ENCODE data around the gene SBK3.
"Not testable (repeated sequence)": the region's sequence is repeated elsewhere in the genome, so short reads cannot be mapped to it uniquely, and the experiment has no call there.

Gene SBK3

DNA sequence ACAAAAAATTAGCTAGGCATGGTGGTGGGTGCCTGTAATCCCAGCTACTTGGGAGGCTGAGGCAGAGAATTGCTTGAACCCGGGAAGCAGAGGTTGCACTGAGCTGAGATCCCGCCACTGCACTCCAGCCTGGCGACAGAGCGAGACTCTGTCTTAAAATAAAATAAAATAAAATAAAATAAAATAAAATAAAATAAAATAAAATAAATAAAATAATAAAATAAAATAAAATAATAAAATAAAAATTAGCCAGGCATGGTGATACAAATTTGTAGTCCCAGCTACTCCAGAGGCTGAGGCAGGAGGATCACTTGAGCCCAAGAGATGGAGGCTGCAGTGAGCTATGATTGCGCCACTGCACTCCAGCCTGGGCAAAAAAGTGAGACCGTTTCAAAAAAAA lies 28.6 kb upstream of the SBK3 start:
- not testable (repeated sequence) for DNase-seq (ENCODE audit: low spot score)

DNA sequence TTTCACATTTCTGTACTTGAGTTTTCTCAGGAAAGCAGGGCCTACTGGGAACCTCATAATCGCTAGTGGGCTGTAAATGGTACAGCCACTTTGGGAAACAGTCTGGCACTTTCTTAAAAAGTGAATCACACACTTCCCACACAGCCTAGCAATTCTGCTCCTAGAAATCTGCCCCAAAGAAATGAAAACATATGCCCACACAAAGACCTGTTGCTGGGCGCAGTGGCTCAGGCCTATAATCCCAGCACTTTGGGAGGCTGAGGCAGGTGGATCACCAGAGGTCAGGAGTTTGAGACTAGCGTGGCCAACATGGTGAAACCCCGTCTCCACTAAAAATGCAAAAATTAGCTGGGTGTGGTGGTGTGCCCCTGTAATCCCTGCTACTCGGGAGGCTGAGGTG lies 24.1 kb upstream of the SBK3 start:
- not testable (repeated sequence) for DNase-seq (ENCODE audit: low spot score)

DNA sequence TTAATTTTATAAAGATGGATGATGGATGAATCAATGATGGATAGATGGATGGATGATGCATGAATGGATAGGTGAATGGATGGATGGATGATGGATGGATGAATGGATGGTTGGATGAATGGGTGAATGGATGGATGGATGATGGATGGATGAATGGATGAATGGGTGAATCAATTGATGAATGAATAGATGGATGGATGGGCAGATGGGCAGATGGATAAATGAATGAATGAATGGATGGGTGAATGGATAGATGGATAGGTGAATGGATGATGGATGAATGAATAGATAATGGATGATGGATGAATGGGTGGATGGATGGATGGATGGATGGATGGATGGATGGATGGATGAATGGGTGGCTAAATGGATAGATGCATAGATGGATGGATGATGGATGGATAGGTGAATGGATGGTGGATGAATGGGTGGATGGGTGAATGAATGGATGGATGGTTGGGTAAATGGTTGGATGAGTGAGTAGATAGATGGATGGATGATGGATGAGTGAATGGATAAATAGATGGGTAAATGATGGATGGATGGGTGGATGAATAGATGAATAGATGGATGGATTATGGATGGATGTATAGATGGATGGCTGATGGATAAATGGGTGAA lies 22.5 kb upstream of the SBK3 start:
- DNase-seq (ENCODE audit: low spot score), result no peak

DNA sequence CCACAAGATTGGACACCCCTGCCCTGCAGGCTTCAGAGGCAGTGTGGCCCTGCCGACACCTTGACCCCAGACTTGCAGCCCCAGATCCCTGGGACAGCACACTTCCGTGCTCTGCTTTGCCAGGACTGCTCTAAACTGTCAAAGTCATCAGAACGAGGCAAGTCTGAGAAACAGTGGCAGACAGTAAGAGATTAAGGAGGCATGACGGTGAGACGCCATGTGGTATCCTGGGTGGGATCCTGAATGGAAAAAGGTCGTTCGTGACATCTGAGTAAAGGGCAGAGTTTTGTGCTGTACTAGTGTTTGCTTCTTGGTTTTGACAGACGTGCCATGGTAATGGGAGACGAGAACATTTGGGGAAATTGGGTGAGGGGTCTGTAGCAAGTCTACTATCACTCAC lies 21.5 kb upstream of the SBK3 start:
- no peak for DNase-seq (ENCODE audit: low spot score)

DNA sequence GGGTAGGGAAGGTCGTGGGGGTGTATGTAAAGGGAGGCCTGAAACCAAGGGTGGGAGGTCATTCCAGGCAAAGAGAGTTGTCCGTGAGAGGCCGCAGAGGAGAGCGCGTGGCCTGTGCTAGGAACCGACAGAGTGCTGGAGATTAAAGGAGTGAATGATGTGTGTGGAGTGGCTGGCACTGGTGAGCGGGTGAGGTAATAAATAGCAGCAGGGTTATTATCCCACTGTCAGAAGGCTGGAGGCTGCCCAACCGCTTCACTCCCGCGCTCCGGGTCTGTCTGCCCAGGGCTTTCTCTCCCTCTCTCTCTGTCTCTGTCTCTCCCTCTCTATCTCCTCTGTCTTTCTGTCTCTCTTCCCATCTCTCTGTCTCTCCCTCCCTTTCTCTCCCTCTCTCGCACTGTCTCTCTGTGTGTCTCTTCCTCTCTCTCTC lies 17.9 kb upstream of the SBK3 start:
- peak; percentile 44 for DNase-seq (ENCODE audit: low spot score)

DNA sequence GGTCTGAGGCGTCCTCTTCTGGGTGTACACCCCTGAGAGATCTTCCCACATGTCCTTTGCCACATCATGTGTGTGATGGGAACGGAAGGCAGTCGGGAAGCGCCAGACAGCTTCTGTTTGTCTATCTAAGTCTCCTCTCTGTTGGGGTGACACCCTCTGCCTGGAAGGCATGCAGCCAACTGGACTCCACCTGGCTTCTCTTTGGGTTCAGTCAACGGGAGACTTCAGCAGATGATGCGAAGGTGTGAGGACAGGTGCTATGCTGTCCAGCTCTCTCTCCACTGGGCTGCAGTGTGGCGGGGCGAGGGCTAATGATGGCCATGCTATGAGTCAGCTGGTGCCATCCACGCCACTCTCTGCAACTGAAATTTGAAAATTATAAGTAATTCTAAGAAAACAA lies 14.3 kb upstream of the SBK3 start:
- no peak for DNase-seq (ENCODE audit: low spot score)

DNA sequence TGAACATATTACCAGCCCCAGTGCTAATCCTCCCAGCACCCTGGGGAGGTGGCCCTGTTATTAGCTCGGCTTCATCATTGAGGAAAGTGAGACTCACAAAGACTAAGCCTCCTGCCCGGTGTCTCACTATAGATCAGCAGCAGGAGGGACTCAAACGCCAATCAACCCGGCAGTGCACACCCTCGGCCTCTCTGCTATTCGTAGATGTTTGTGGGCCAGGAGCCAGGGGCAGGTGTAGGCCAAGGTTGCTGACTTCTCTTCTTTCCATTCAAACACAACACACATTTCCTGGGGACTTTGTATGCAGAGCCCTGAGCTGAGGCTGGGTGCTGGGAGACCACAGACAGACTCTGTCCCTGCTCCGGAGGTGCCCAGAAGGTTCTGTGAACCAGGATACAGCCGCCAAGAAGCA lies 9.4 kb upstream of the SBK3 start:
- DNase-seq (ENCODE audit: low spot score), result no peak

DNA sequence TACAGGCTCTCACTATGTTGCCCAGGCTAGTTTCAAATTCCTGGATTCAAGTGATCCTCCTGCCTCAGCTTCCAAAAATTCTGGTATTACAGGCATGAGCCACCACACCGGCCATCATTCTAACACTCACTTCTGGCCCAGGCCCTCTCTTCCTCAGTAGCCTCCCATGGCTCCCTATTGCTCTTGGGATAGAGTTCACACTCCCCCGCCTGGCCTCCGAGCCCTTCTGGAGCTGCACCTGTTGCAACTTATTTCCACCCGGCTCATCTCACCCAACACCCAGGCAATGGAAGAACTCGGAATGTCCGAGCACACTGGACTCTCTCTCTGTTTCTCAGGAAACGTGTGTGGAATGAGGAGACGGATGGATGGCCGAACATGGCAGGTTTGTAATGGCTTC lies 9.0 kb upstream of the SBK3 start:
- DNase-seq (ENCODE audit: low spot score), result no peak

DNA sequence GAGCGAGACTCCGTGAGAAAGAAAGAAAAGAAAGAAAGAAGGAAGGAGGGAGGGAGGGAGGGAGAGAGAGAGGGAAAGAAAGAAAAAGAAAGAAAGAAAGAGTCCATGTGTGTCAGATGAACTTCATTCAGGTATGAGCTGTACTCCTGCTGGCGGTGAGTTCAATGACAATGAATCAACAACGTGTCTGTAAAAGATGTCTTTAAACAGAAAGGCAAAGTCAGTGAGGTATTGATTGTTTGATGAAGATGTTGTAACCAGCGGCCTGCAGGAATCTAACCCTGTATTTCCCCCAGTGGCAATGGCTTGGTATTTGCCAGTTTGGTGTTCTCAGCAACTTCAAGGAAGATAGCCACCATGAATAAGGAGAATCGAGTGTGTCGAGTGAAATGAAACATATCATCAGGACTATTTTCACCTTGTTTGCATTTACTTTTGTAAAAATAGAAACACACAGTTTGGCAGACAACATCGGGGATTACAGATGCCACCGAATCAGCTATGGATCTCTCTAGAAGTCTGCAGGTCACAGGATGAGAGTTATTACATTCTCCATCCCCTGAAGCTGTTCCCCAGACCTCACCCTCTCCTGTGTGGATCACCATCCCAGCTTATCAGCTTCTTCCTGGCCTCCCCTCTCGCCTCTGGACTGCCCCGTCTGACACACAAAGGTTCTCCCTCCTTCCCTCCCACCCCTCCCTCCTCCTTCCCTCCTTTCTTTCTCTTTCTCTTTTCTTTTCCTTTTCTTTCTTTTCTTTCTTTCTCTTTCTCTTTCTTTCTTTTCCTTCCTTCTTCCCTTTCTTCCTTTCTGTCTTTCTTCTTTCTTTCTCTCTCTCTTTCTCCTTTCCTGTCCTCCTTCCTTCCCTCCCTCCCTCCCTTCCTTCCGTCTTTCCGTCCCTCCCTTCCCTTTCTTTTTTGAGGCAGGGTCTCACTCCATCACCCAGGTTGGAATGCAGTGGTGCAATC lies 8.2 kb upstream of the SBK3 start:
- DNase-seq (ENCODE audit: low spot score), result no peak

DNA sequence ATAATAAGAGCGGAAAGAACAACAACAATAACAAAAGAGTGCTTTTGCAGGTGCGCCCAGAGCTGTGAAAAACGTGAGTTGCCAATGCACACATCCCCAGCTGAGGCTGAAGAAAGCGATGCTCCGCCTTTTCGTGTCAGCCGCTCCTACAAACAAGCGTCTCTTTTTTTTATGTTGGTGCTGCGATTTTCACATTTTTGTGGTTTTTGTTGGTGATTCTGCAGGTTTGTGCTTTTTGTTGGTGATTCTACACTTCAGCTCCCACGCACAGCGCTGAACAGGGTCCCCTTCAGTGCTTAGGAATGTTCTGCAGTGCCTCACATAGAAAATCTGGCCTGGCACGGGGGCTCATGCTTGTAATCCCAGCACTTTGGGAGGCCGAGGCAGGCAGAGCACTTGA lies 7.3 kb upstream of the SBK3 start:
- peak; percentile 45 for DNase-seq (ENCODE audit: low spot score)

DNA sequence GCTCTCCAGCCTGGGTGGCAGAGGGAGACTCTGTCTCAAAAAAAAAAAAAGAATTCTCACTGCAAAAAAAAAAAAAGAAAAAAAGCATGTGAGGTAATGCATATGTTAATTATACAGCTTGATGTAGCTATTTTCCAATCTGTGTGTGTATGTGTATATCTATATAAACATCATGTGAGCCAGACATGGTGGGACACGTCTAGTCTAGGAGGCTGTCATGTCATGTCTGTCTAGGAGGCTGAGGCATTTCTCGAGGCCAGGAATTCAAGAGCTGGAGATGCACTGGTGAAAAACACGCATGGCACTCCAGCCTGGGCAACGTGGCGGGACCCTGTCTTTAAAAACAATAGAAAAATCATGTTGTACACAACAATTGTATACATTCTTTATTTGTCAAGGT lies 6.9 kb upstream of the SBK3 start:
- no peak for DNase-seq (ENCODE audit: low spot score)

DNA sequence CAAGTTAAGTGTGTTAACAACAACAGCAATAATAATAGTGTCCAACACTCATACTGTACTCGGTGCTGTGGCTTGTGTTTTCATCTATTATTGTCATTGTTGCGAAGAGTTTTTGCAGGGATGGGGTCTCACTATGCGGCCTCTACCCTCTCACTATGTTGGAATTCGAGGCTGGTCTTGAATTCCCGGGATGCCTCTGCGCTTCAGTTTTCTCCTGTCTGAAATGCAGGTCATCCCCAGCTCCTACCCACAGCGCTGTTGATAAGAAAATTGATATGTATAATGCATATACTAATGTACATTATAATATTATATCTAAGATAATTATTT lies 4.9 kb upstream of the SBK3 start:
- DNase-seq (ENCODE audit: low spot score), result no peak

DNA sequence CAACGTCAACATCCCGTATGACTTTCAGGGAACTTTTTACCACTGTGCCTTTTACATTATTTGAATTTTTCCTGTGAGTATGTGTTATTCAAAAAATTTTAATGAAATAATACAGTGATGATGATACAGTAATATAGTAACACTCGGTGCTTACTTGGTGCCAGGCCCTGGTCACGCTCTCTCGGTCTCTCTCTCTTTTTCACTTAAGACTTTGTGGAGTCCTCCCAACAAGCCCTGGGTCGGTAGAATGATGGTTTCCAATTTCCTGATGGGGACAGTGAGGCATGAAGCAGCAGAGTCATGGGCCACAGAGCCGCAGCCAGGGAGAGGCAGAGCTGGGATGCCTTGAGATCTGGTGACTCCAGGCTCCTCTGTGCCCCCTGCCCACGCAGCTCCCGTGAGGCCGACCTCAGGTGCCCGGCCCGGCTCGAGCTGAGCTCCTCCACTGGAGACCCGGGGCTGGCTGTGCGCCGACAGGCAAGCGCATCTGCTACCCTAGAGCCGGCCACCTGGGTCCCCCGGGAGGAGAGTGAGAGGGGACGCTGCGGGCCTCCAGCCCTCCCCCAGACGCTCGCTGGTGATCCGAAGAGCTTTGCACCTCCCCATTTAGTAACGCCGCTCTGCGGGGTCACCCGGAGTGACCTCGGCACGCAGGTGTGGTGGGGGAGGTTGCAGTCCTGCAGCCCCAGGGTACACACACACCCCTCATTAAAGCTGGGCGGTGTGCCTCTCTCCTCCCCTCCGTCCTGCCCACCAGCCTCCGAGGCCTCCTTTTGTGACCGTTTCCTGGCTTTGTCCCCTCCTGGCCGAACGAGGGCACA lies 4.4 kb upstream of the SBK3 start:
- DNase-seq (ENCODE audit: low spot score), result peak; percentile 78

DNA sequence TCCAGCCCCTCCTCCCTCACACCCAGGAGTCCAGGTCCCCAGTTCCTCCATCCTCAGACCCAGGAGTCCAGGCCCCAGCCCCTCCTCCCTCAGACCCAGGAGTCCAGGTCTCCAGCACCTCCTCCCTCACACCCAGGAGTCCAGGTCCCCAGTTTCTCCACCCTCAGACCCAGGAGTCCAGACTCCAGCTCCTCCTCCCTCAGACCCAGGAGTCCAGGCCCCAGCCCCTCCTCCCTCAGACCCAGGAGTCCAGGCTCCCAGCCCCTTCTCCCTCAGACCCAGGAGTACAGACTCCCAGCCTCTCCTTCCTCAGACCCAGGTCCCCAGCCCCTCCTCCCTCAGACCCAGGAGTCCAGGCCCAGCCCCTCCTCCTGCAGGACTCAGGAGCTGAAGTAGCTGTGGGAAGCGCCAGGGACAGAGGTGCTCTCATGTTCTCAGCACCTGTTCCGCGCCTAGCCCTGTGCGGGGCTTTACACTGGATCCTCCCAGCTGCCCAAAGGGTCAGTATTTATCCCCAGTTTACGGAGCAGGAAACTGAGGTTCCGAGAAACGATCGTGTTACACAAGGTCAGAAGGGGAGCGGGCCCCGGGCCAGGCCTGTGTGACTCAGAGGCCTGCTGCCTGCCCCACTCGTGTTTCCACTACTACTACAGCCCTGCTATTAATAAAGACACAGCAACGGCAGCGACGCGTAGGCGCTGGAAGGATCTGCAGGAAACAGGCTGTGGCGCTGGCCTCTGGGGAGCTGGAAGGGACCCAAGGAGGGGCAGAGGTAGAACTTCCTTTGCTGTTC lies 1.7 kb upstream of the SBK3 start:
- DNase-seq (ENCODE audit: low spot score), result peak; percentile 56

DNA sequence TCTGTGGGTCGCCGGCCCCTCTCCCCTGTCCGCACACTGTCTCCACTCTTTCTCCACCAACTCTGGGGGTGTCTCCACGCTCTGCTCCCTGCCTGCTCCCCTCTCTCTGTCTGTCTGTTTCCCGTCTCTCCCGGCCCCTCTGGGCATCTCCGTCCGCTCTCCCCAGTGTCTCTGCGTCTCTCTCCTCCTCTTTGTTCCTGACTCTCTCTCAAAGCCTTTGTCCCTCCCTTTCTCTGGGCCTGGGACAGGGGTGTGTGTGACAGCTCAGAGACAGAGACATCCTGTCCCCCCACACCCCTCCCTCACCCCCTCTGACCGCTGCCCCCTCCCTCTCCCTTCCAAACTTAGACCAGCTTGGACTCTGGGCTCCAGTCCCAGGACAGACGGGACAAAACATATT lies 668 bp upstream of the SBK3 start:
- DNase-seq (ENCODE audit: low spot score), result no peak

DNA sequence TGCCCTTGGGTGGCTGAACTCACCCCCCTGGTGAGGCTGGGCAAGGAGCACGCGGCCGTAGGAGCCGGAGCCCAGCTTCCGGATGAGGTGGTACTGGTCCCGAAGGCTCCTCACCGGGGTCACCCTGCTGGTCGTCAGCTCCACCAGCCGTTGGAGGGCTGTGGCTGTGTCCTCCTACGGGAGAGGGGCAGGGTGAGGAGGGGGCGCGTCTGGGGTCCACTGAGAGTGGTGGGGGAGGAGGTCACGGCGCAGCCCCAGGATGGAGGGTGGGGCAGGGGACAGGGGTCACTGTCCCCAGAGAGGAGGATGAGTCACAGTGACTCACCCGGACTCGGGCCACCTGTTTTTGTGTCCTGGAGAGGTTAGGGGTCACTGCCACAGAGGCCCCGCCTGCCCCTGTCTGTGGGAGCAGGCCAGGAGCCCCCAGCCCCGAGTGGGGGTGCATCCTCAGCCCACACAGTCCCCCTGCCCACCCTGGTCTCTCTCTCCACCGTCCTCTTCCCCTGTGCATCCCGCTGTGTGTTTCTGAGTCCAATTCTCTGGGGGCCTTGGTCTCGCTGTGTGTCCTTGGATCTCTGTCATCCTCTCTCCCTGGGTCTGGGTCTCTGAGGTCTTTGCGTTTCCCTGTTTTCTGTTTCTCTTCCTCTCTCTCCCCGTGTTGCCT lies 435 bp downstream of the SBK3 start:
- no peak for DNase-seq (ENCODE audit: low spot score)

DNA sequence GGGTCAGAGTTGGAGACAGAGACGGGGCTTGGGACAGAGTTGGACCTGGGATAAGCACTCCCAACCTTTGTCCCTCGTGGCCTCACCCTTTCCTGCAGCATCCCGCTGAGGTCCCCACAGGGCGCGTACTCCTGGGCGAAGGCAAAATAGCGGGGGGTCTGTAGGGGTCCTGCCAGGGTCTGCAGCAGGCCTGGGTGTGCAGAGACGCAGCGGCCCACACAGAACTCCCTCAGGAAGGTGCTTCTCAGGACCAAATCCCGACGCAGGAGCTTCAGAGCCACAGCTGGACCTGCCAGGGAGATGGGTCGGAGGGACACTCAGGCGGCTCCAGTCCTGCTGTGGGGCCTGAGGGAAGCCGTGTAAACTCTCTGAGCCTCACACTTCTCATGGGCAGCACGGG lies 1.3 kb downstream of the SBK3 start:
- no peak for DNase-seq (ENCODE audit: low spot score)

DNA sequence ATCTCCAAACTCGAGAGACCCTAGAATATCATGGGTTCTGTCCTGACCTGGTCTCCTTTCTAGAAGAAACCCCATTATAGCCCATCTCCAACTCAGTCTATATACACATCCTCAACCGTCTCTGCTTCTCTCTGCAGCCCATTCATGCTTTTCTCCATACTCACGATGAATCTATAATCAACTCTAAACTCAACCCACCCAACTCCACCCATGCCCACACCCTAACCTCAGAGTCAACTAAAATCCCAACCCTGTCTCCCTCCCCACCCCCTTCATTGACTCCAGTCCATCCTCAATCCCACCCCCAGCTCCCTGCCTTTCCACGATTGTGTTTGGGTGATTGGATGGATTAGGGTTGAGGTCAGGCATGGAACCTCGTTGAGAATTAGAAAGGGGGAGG lies 1.8 kb downstream of the SBK3 start:
- DNase-seq (ENCODE audit: low spot score), result no peak

DNA sequence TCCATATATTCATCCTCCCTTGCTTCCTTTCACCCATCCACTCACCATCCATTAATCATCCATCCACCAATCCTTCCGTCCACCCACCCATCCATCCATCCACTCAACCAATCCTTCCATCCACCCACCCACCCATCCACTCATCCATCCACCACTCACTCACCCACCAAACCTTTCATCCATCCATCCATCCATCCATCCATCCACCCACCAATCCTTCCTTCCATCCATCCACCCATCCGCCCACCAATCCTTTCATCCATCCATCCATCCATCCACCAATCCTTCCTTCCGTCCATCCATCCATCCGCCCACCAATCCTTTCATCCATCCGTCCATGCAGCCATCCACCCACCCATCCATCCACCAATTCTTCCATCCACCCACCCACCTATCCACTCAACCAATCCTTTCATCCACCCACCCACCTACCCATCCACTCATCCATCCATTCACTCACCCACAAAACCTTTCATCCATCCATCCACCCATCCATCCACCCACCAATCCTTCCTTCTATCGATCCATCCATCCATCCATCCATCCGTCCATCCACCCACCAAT lies 3.0 kb downstream of the SBK3 start:
- DNase-seq (ENCODE audit: low spot score), result no peak

DNA sequence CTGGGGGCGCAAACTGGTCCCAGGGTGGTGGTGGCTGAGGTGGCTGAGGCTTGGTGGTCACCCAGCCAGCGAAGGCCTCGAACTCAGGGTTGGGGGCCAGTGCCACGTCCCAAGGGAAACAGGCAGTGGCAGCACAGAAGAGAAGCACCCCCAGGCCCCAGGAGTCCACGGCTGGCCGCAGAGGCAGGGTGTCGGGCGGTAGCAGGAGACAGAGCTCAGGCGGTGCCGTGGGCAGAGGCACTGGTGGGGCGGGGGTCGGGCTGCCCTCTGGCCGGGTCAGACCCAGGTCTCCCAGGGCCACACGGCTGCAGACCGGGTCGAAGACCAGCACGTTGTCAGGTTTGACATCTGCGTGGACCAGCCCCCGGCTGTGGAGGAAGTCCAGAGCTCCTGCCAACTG lies 4.3 kb downstream of the SBK3 start:
- no peak for DNase-seq (ENCODE audit: low spot score)

DNA sequence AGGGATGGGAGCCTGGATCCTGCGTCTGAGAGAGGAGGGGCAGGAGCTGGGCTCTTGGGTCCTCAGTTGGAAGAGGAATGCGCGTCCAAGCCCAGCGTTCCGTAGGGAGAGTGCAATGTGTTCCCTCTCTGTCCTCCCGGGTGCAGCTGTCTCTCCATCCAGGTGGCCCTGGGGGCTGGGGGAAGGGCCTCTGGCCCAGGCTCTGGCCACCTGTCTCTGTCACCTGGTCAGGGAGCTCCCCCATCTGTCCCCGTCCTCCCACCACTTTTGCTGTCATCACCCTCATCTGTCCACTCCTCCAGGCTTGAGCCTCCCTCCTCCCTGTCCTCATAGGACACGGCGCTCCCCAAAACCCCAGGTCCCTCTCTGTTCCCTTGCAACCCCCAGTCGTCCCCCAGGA lies 4.7 kb downstream of the SBK3 start:
- DNase-seq (ENCODE audit: low spot score), result no peak
